Measurements from ENCODE around the gene TIAM2. TPM values are rescaled to one million over a fixed set of nuclear protein-coding genes. Genes with fewer than 3 reads are reported as not detected.

The TIAM2 gene
- total RNA-seq, 2 experiments from 2014 or later, result 2.5 to 3.8 TPM

GRCh38 chr6:155126727-155127439, 131.8 kb downstream of the TIAM2 start:
- no peak overlapping the region for H3K4me3 Mint-ChIP-seq
- peaks cover 4% of the 10 kb centered on the region for H3K27me3 Mint-ChIP-seq
- H3K27ac Mint-ChIP-seq, result peak overlapping the region; percentile 62
- H3K36me3 Mint-ChIP-seq, result peaks cover 6% of the 10 kb centered on the region
- peaks cover 24% of the 10 kb centered on the region for H3K4me1 Mint-ChIP-seq
- DNase-seq, result peak; percentile 53
- H3K9me3 Mint-ChIP-seq, result no peaks in the 10 kb centered on the region

- Mint-ChIP-seq H3K27me3 (no peaks in the 10 kb centered on the region), H3K27ac (no peak overlapping the region), H3K4me3 (no peak overlapping the region), H3K9me3 (no peaks in the 10 kb centered on the region), H3K36me3 (peaks cover 6% of the 10 kb centered on the region), H3K4me1 (peaks cover 26% of the 10 kb centered on the region)
- DNase-seq, result no peak
Observed at GRCh38 chr6:155128977-155129376, 133.9 kb downstream of the TIAM2 start.

GRCh38 chr6:155129744-155130143, 134.6 kb downstream of the TIAM2 start:
- H3K27ac Mint-ChIP-seq, result peak overlapping the region; percentile 69
- peaks cover 6% of the 10 kb centered on the region for H3K36me3 Mint-ChIP-seq
- no peaks in the 10 kb centered on the region for H3K27me3 Mint-ChIP-seq
- H3K9me3 Mint-ChIP-seq, result no peaks in the 10 kb centered on the region
- no peak for DNase-seq
- no peak overlapping the region for H3K4me3 Mint-ChIP-seq
- peaks cover 26% of the 10 kb centered on the region for H3K4me1 Mint-ChIP-seq

GRCh38 chr6:155130161-155130853, 135.2 kb downstream of the TIAM2 start:
- peaks cover 26% of the 10 kb centered on the region for H3K4me1 Mint-ChIP-seq
- no peaks in the 10 kb centered on the region for H3K27me3 Mint-ChIP-seq
- no peak overlapping the region for H3K4me3 Mint-ChIP-seq
- peaks cover 6% of the 10 kb centered on the region for H3K36me3 Mint-ChIP-seq
- peak overlapping the region; percentile 69 for H3K27ac Mint-ChIP-seq
- H3K9me3 Mint-ChIP-seq, result no peaks in the 10 kb centered on the region
- DNase-seq, result no peak

GRCh38 chr6:155132617-155133016, 137.5 kb downstream of the TIAM2 start:
- Mint-ChIP-seq H3K27ac (no peak overlapping the region), H3K36me3 (peaks cover 6% of the 10 kb centered on the region), H3K4me1 (peaks cover 14% of the 10 kb centered on the region), H3K9me3 (no peaks in the 10 kb centered on the region), H3K4me3 (no peak overlapping the region), H3K27me3 (no peaks in the 10 kb centered on the region)
- no peak for DNase-seq

GRCh38 chr6:155141002-155141401, 145.9 kb downstream of the TIAM2 start:
- Mint-ChIP-seq H3K4me1 (peaks cover 21% of the 10 kb centered on the region), H3K27ac (no peak overlapping the region), H3K9me3 (no peaks in the 10 kb centered on the region), H3K4me3 (no peak overlapping the region), H3K27me3 (no peaks in the 10 kb centered on the region), H3K36me3 (peaks cover 5% of the 10 kb centered on the region)
- no peak for DNase-seq

- no peaks in the 10 kb centered on the region for H3K27me3 Mint-ChIP-seq
- peaks cover 21% of the 10 kb centered on the region for H3K4me1 Mint-ChIP-seq
- H3K36me3 Mint-ChIP-seq, result peaks cover 5% of the 10 kb centered on the region
Observed at GRCh38 chr6:155141512-155141911, 146.4 kb downstream of the TIAM2 start.

GRCh38 chr6:155142168-155143028, 147.3 kb downstream of the TIAM2 start:
- Mint-ChIP-seq H3K4me3 (peak overlapping the region; percentile 51), H3K27ac (peak overlapping the region; percentile 76)

More at GRCh38 chr6:155141512-155141911, 146.4 kb downstream of the TIAM2 start:
- DNase-seq, result no peak
- Mint-ChIP-seq H3K4me3 (no peak overlapping the region), H3K9me3 (no peaks in the 10 kb centered on the region), H3K27ac (no peak overlapping the region)

GRCh38 chr6:155143029-155143577, 148.0 kb downstream of the TIAM2 start:
- H3K36me3 Mint-ChIP-seq, result peaks cover 5% of the 10 kb centered on the region
- no peaks in the 10 kb centered on the region for H3K27me3 Mint-ChIP-seq
- H3K27ac Mint-ChIP-seq, result peak overlapping the region; percentile 76
- peak overlapping the region; percentile 53 for H3K4me3 Mint-ChIP-seq
- H3K9me3 Mint-ChIP-seq, result no peaks in the 10 kb centered on the region
- H3K4me1 Mint-ChIP-seq, result peaks cover 25% of the 10 kb centered on the region
- DNase-seq, result no peak

More at GRCh38 chr6:155142168-155143028, 147.3 kb downstream of the TIAM2 start:
- Mint-ChIP-seq H3K27me3 (no peaks in the 10 kb centered on the region), H3K36me3 (peaks cover 5% of the 10 kb centered on the region), H3K4me1 (peaks cover 21% of the 10 kb centered on the region), H3K9me3 (no peaks in the 10 kb centered on the region)
- no peak for DNase-seq

- Mint-ChIP-seq H3K4me1 (peaks cover 27% of the 10 kb centered on the region), H3K27ac (peak overlapping the region; percentile 44), H3K9me3 (no peaks in the 10 kb centered on the region), H3K36me3 (peaks cover 5% of the 10 kb centered on the region), H3K27me3 (no peaks in the 10 kb centered on the region), H3K4me3 (peak overlapping the region; percentile 53)
- no peak for DNase-seq
Observed at GRCh38 chr6:155143578-155144106, 148.5 kb downstream of the TIAM2 start.

GRCh38 chr6:155146205-155146604, 151.1 kb downstream of the TIAM2 start:
- no peaks in the 10 kb centered on the region for H3K27me3 Mint-ChIP-seq
- H3K4me1 Mint-ChIP-seq, result peaks cover 36% of the 10 kb centered on the region
- H3K27ac Mint-ChIP-seq, result no peak overlapping the region

GRCh38 chr6:155147958-155148663, 153.0 kb downstream of the TIAM2 start:
- Mint-ChIP-seq H3K27ac (no peak overlapping the region), H3K27me3 (no peaks in the 10 kb centered on the region), H3K4me3 (no peak overlapping the region), H3K36me3 (peaks cover 6% of the 10 kb centered on the region), H3K9me3 (no peaks in the 10 kb centered on the region), H3K4me1 (peaks cover 32% of the 10 kb centered on the region)
- DNase-seq, result no peak

More at GRCh38 chr6:155146205-155146604, 151.1 kb downstream of the TIAM2 start:
- H3K36me3 Mint-ChIP-seq, result peaks cover 3% of the 10 kb centered on the region
- no peak overlapping the region for H3K4me3 Mint-ChIP-seq
- H3K9me3 Mint-ChIP-seq, result no peaks in the 10 kb centered on the region
- DNase-seq, result no peak

- no peaks in the 10 kb centered on the region for H3K9me3 Mint-ChIP-seq
- no peaks in the 10 kb centered on the region for H3K27me3 Mint-ChIP-seq
- DNase-seq, result no peak
- H3K4me1 Mint-ChIP-seq, result peaks cover 50% of the 10 kb centered on the region
- no peak overlapping the region for H3K27ac Mint-ChIP-seq
- H3K36me3 Mint-ChIP-seq, result peaks cover 4% of the 10 kb centered on the region
- no peak overlapping the region for H3K4me3 Mint-ChIP-seq
Observed at GRCh38 chr6:155150967-155151671, 156.0 kb downstream of the TIAM2 start.
